K562 (cell line): Measurements from ENCODE around the gene GPX7. TPM values are rescaled to one million over a fixed set of nuclear protein-coding genes. Genes with fewer than 3 reads are reported as not detected.

ENCODE experiments used
- ATF1 ChIP-seq, 2 experiments: fragments of 450-650 bp in 1 of 2; IDR thresholded peaks; 2 replicates each; pipeline ENCODE4 v1.6.1; 2016; ENCODE audit warnings: missing compliant biosample characterization in 1 of 2, missing genetic modification characterization in 1 of 2
- BCL6 ChIP-seq: fragments of 250-450 bp; sonication (Bioruptor Pico); IDR thresholded peaks from 2 replicates; pipeline ENCODE4 v1.4.0; 2020
- CHD2 ChIP-seq: IDR thresholded peaks from 2 replicates; pipeline ENCODE4 v1.6.1; 2011; ENCODE audit warnings: low read depth, low read length
- CREM ChIP-seq: IDR thresholded peaks from 2 replicates; pipeline ENCODE4 v1.6.1; 2014; ENCODE audit warnings: antibody characterized with exemption, low read depth
- CTBP1 ChIP-seq: fragments of 450-650 bp; IDR thresholded peaks from 2 replicates; pipeline ENCODE4 v1.6.1; 2016; ENCODE audit warnings: borderline replicate concordance
- ELF2 ChIP-seq: fragments of 250-450 bp; sonication (Bioruptor Pico); IDR thresholded peaks from 2 replicates; pipeline ENCODE4 v1.5.0; 2021; ENCODE audit warnings: mild to moderate bottlenecking
- ESRRB ChIP-seq: fragments of 250-450 bp; sonication (Bioruptor Pico); IDR thresholded peaks from 2 replicates; pipeline ENCODE4 v1.5.0; 2020; ENCODE audit warnings: mild to moderate bottlenecking, moderate library complexity, borderline replicate concordance
- ETV1 ChIP-seq: fragments of 450-650 bp; conservative IDR thresholded peaks from 2 replicates; pipeline ENCODE4 v1.6.1; 2016; ENCODE audit warnings: missing genetic modification characterization, control low read depth, low read depth, missing compliant biosample characterization
- FOXJ2 ChIP-seq: fragments of 200-800 bp; sonication (Bioruptor generic); IDR thresholded peaks from 2 replicates; pipeline ENCODE4 v1.6.1; 2016; ENCODE audit warnings: missing genetic modification characterization, missing compliant biosample characterization
- GTF2A2 ChIP-seq: IDR thresholded peaks from 2 replicates; pipeline ENCODE4 v1.6.1; 2016; ENCODE audit warnings: mild to moderate bottlenecking, missing genetic modification characterization, missing compliant biosample characterization
- HDGF ChIP-seq: fragments of 450-650 bp; IDR thresholded peaks from 2 replicates; pipeline ENCODE4 v1.6.1; 2016
- HNRNPH1 ChIP-seq: fragments of 200-400 bp; formaldehyde crosslinking; optimal IDR thresholded peaks from 2 replicates; pipeline ENCODE3; 2017; ENCODE audit warnings: low read depth, mild to moderate bottlenecking, low read length, moderate library complexity
- NCOR1 ChIP-seq: fragments of 450-650 bp; IDR thresholded peaks from 2 replicates; pipeline ENCODE4 v1.6.1; 2016; ENCODE audit warnings: mild to moderate bottlenecking, moderate library complexity
- NR2C2 ChIP-seq, 2 experiments: fragments of 200-800 bp in 1 of 2; sonication (Bioruptor generic) in 1 of 2; sonication (generic) in 1 of 2; formaldehyde crosslinking in 1 of 2; IDR thresholded peaks; 2 replicates each; pipeline versions ENCODE4 v1.6.1 to v1.8.0; 2016 to 2022; ENCODE audit warnings: mild to moderate bottlenecking in 1 of 2, missing compliant biosample characterization in 1 of 2, missing genetic modification characterization in 1 of 2, missing genetic modification reagents in 1 of 2
- RBM34 ChIP-seq: fragments of 200-400 bp; formaldehyde crosslinking; IDR thresholded peaks from 2 replicates; pipeline ENCODE4 v1.6.1; 2018; ENCODE audit warnings: low read length, borderline replicate concordance; ENCODE audit not compliant: insufficient read depth
- RNF219 ChIP-seq: fragments of 250-450 bp; sonication (Bioruptor Pico); IDR thresholded peaks from 2 replicates; pipeline ENCODE4 v1.5.0; 2022; ENCODE audit warnings: mild to moderate bottlenecking
- SMAD1 ChIP-seq: fragments of 150-350 bp; IDR thresholded peaks from 2 replicates; pipeline ENCODE4 v1.6.1; 2014; ENCODE audit warnings: low read length, low read depth; ENCODE audit not compliant: partially characterized antibody
- SMARCA5 ChIP-seq: fragments of 450-650 bp; IDR thresholded peaks from 2 replicates; pipeline ENCODE4 v1.6.1; 2016
- STAT5B ChIP-seq: fragments of 250-450 bp; sonication (Bioruptor Pico); IDR thresholded peaks from 2 replicates; pipeline ENCODE4 v1.8.0; 2021; ENCODE audit warnings: mild to moderate bottlenecking, inconsistent platforms
- U2AF1 ChIP-seq: fragments of 200-400 bp; formaldehyde crosslinking; optimal IDR thresholded peaks from 2 replicates; pipeline ENCODE3; 2017; ENCODE audit warnings: mild to moderate bottlenecking, low read depth, low read length, moderate library complexity
- YY1 ChIP-seq, 3 experiments: IDR thresholded peaks; 2 replicates each; pipeline ENCODE4 v1.6.1; 2011; ENCODE audit warnings: low read length in 2 of 3, mild to moderate bottlenecking in 2 of 3, moderate library complexity in 2 of 3, borderline replicate concordance in 1 of 3, control low read depth in 1 of 3, low read depth in 1 of 3; ENCODE audit not compliant: insufficient read depth in 3 of 3, insufficient replicate concordance in 2 of 3, control insufficient read depth in 1 of 3, insufficient read length in 1 of 3; ENCODE audit errors: extremely low read depth in 1 of 3
- ZBTB12 ChIP-seq: fragments of 250-450 bp; sonication (Bioruptor Pico); IDR thresholded peaks from 2 replicates; pipeline ENCODE4 v1.4.0; 2020
- ZFP30 ChIP-seq: fragments of 250-450 bp; sonication (Bioruptor Pico); IDR thresholded peaks from 2 replicates; pipeline ENCODE4 v1.8.0; 2022; ENCODE audit warnings: moderate library complexity, mild to moderate bottlenecking, inconsistent platforms, borderline replicate concordance
- ZNF143 ChIP-seq: sonication (generic); formaldehyde crosslinking; IDR thresholded peaks from 2 replicates; pipeline ENCODE4 v1.9.0; 2022; ENCODE audit warnings: mild to moderate bottlenecking, missing genetic modification reagents
- ZNF311 ChIP-seq: fragments of 250-450 bp; sonication (Bioruptor Pico); IDR thresholded peaks from 2 replicates; pipeline ENCODE4 v1.4.0; 2020; ENCODE audit warnings: mild to moderate bottlenecking, moderate library complexity
- ZNF444 ChIP-seq: fragments of 250-450 bp; sonication (Bioruptor Pico); IDR thresholded peaks from 2 replicates; pipeline ENCODE4 v1.4.0; 2020; ENCODE audit warnings: mild to moderate bottlenecking, moderate library complexity
- ZNF445 ChIP-seq: fragments of 250-450 bp; sonication (Bioruptor Pico); IDR thresholded peaks from 2 replicates; pipeline ENCODE4 v1.4.0; 2020; ENCODE audit warnings: low read depth, mild to moderate bottlenecking, moderate library complexity
- polyA plus RNA-seq, 8 experiments: library from polyadenylated mRNA; depleted of rRNA in 4 of 8; stranded (reverse) in 5 of 8; unstranded in 3 of 8; fragments of >200 nt; fragmentation: Nextera tagmentation in 2 of 8; fragmentation: Illumina TruSeq in 1 of 8; extraction: Ambion mirVana in 2 of 8; extraction: Trizol in 1 of 8; gene quantifications; 2 replicates each; pipeline versions ENCODE4 v1.2.1 to v1.2.3, GENCODE V29; 2011 to 2014; ENCODE audit warnings: inconsistent platforms in 1 of 8, missing spikeins in 1 of 8
- total RNA-seq, 7 experiments: library from RNA; depleted of rRNA in 6 of 7; stranded (reverse); fragments of >200 nt in 6 of 7; fragmentation: Illumina TruSeq in 2 of 7; extraction: Trizol in 2 of 7; gene quantifications; 2 replicates each; pipeline versions ENCODE4 v1.2.1 to v1.2.3, GENCODE V29; 2011 to 2021; ENCODE audit warnings: low replicate concordance in 1 of 7

Gene GPX7
- total and polyA plus RNA-seq, 9 of the 15 experiments (the other 6 are each of a cell fraction or from before 2014, with no cell fraction given) = 0.08 TPM; not detected in 8

- TF ChIP-seq RNF219 (CRISPR knock-in tag) (no peak), FOXJ2 (no peak), GTF2A2 (tag) (no peak), U2AF1 (peak; percentile 45), RBM34 (no peak), ESRRB (no peak), CREM (peak; percentile 36; the same call in 1 of the 2 replicates), ZBTB12 (no peak), ZNF311 (CRISPR knock-in tag) (no peak), SMARCA5 (no peak), CTBP1 (peak; percentile 53; the same call in 1 of the 2 replicates), HNRNPH1 (no peak), STAT5B (CRISPR knock-in tag) (no peak), NR2C2 (CRISPR knock-in tag; IDR thresholded peaks at IDR 0.05) (no peak), NR2C2 (tag; IDR thresholded peaks at IDR 0.05) (peak; percentile 71; the same call in 1 of the 2 replicates), ETV1 (tag) (no peak), ATF1 (CRISPR knock-in tag; IDR thresholded peaks at IDR 0.05) (no peak), ATF1 (tag; IDR thresholded peaks at IDR 0.05) (no peak), ZNF143 (CRISPR knock-in tag) (no peak), CHD2 (peak; percentile 92), SMAD1 (no peak), YY1 (IDR thresholded peaks at IDR 0.05; ENCODE audit: borderline replicate concordance in 1 of 3, control insufficient read depth in 1 of 3, extremely low read depth in 1 of 3, insufficient read depth in 3 of 3, insufficient read length in 1 of 3, insufficient replicate concordance in 2 of 3, low read depth in 1 of 3, low read length in 2 of 3) (no peak), HDGF (no peak), BCL6 (no peak), ZFP30 (no peak), ZNF445 (CRISPR knock-in tag) (no peak), ZNF444 (CRISPR knock-in tag) (no peak), NCOR1 (no peak), ELF2 (CRISPR knock-in tag) (no peak)
Observed at GRCh38 chr1:52553362-52554266, 48.6 kb upstream of the GPX7 start (continued).
